Gastrocnemius medialis (tissue), 4 donors: ENCODE results near the gene NISCH.

ENCODE experiments used
- CTCF ChIP-seq, 5 experiments: fragments of 450-650 bp in 3 of 5; fragments of 200-600 bp in 2 of 5; sonication (generic) in 2 of 5; IDR thresholded peaks in 4 of 5; conservative IDR thresholded peaks in 1 of 5; 1 replicate in 4 of 5; 2 replicates in 1 of 5; pipeline ENCODE4 v1.5.1; 2016 to 2019; ENCODE audit warnings: antibody characterized with exemption in 5 of 5, mild to moderate bottlenecking in 3 of 5, moderate library complexity in 3 of 5
- POLR2A ChIP-seq, 2 donors: fragments of 450-650 bp; IDR thresholded peaks; one replicate each; pipeline ENCODE4 v1.6.1; 2017; ENCODE audit warnings: antibody characterized with exemption in 2 of 2, mild to moderate bottlenecking in 2 of 2, moderate library complexity in 2 of 2

GRCh38 chr3:52477796-52478095, 22.3 kb downstream of the NISCH start:
- no peak for TF ChIP-seq CTCF (IDR thresholded peaks at IDR 0.05 in 4 of 5, conservative IDR thresholded peaks at IDR 0.05 in 1 of 5)
- no peak for TF ChIP-seq POLR2A (IDR thresholded peaks at IDR 0.05)
